CD4-positive, alpha-beta T cell treated with Interleukin-17A for 4 hours (primary cell): ENCODE results near the gene CDK8.

Source experiments
- DNase-seq: peaks from one replicate; pipeline ENCODE4 v3.0.0-alpha.2; 2020; ENCODE audit warnings: mixed read lengths

CDK8 gene

GRCh38 chr13:26323127-26323526, 69.2 kb downstream of the CDK8 start:
- DNase-seq: no peak

GRCh38 chr13:26323764-26324163, 69.8 kb downstream of the CDK8 start:
- DNase-seq: no peak

GRCh38 chr13:26324294-26324693, 70.4 kb downstream of the CDK8 start:
- DNase-seq: no peak

- DNase-seq: no peak
Observed at GRCh38 chr13:26324867-26325266, 70.9 kb downstream of the CDK8 start.

GRCh38 chr13:26325876-26326275, 71.9 kb downstream of the CDK8 start:
- no peak for DNase-seq

GRCh38 chr13:26326562-26326961, 72.6 kb downstream of the CDK8 start:
- DNase-seq: no peak

- DNase-seq: no peak
Observed at GRCh38 chr13:26327940-26328725, 74.2 kb downstream of the CDK8 start.

- DNase-seq: no peak
Observed at GRCh38 chr13:26335158-26335557, 81.2 kb downstream of the CDK8 start.

GRCh38 chr13:26340807-26341206, 86.9 kb downstream of the CDK8 start:
- DNase-seq: no peak

GRCh38 chr13:26342898-26343297, 89.0 kb downstream of the CDK8 start:
- no peak for DNase-seq

GRCh38 chr13:26343816-26344215, 89.9 kb downstream of the CDK8 start:
- DNase-seq: no peak

- DNase-seq: no peak
Observed at GRCh38 chr13:26344980-26345379, 91.1 kb downstream of the CDK8 start.

- DNase-seq: no peak
Observed at GRCh38 chr13:26348966-26349365, 95.0 kb downstream of the CDK8 start.

- no peak for DNase-seq
Observed at GRCh38 chr13:26362261-26362660, 108.3 kb downstream of the CDK8 start.

- no peak for DNase-seq
Observed at GRCh38 chr13:26370553-26370952, 116.6 kb downstream of the CDK8 start.

GRCh38 chr13:26372747-26373146, 118.8 kb downstream of the CDK8 start:
- DNase-seq: no peak

GRCh38 chr13:26376430-26376829, 122.5 kb downstream of the CDK8 start:
- no peak for DNase-seq

GRCh38 chr13:26377038-26377437, 123.1 kb downstream of the CDK8 start:
- peak; percentile 9 for DNase-seq

- no peak for DNase-seq
Observed at GRCh38 chr13:26378116-26378515, 124.2 kb downstream of the CDK8 start.

GRCh38 chr13:26379831-26380230, 125.9 kb downstream of the CDK8 start:
- no peak for DNase-seq

GRCh38 chr13:26380930-26381329, 127.0 kb downstream of the CDK8 start:
- no peak for DNase-seq

- DNase-seq: no peak
Observed at GRCh38 chr13:26382366-26382765, 128.4 kb downstream of the CDK8 start.

GRCh38 chr13:26382835-26383234, 128.9 kb downstream of the CDK8 start:
- no peak for DNase-seq

- DNase-seq: no peak
Observed at GRCh38 chr13:26384587-26384986, 130.7 kb downstream of the CDK8 start.

GRCh38 chr13:26386026-26386425, 132.1 kb downstream of the CDK8 start:
- no peak for DNase-seq
